KMS-11 (cell line): Measurements from ENCODE around the gene MAP4K3.

Source experiments
- H2AFZ ChIP-seq: fragments of 200-600 bp; sonication (generic); 2 replicates; pipeline ENCODE4 v1.6.1; 2016; ENCODE audit warnings: antibody characterized with exemption, mixed run types, low read depth
- H3K27ac ChIP-seq: fragments of 200-600 bp; sonication (generic); 2 replicates; pipeline ENCODE4 v1.6.1; 2016; ENCODE audit warnings: mild to moderate bottlenecking, mixed run types
- H3K27me3 ChIP-seq: fragments of 200-600 bp; sonication (generic); 2 replicates; pipeline ENCODE4 v1.6.1; 2017; ENCODE audit warnings: mild to moderate bottlenecking, low read depth, mixed run types, moderate library complexity; ENCODE audit not compliant: insufficient read depth
- H3K36me3 ChIP-seq: fragments of 200-600 bp; sonication (generic); 2 replicates; pipeline ENCODE4 v1.6.1; 2017; ENCODE audit warnings: mild to moderate bottlenecking, mixed run types; ENCODE audit not compliant: insufficient read depth
- H3K4me1 ChIP-seq: fragments of 200-600 bp; sonication (generic); 2 replicates; pipeline ENCODE4 v1.6.1; 2016; ENCODE audit warnings: mild to moderate bottlenecking, low read depth, mixed run types; ENCODE audit not compliant: poor library complexity, severe bottlenecking
- H3K4me2 ChIP-seq: fragments of 200-600 bp; sonication (generic); 2 replicates; pipeline ENCODE4 v1.7.0; 2016; ENCODE audit warnings: mild to moderate bottlenecking, mixed run types
- H3K4me3 ChIP-seq: fragments of 200-600 bp; sonication (generic); IDR thresholded peaks from 2 replicates; pipeline ENCODE4 v1.6.1; 2017; ENCODE audit warnings: low read depth, low read length, mixed read lengths; ENCODE audit not compliant: insufficient read depth
- H3K79me2 ChIP-seq: fragments of 200-600 bp; sonication (generic); 2 replicates; pipeline ENCODE4 v1.6.1; 2016; ENCODE audit warnings: low read depth, mixed run types; ENCODE audit not compliant: insufficient read depth
- H3K9ac ChIP-seq: fragments of 200-600 bp; sonication (generic); 2 replicates; pipeline ENCODE4 v1.6.1; 2016; ENCODE audit warnings: mild to moderate bottlenecking, mixed run types
- H4K20me1 ChIP-seq: fragments of 200-600 bp; sonication (generic); 2 replicates; pipeline ENCODE4 v1.6.1; 2016; ENCODE audit warnings: mild to moderate bottlenecking, mixed run types; ENCODE audit not compliant: insufficient read depth
- CTCF ChIP-seq: fragments of 200-600 bp; sonication (generic); conservative IDR thresholded peaks from 2 replicates; pipeline ENCODE4 v1.6.1; 2017; ENCODE audit warnings: low read depth, mild to moderate bottlenecking, antibody characterized with exemption, low read length, moderate library complexity, mixed read lengths

The MAP4K3 gene

GRCh38 chr2:39223909-39224308 lies 213.2 kb downstream of the MAP4K3 start:
- Histone ChIP-seq H3K27me3 (no peaks in the 10 kb centered on the region), H3K36me3 (no peaks in the 10 kb centered on the region), H3K4me2 (no peak overlapping the region), H4K20me1 (no peaks in the 10 kb centered on the region), H3K9ac (no peak overlapping the region), H3K4me3 (no peak overlapping the region), H3K79me2 (no peaks in the 10 kb centered on the region), H2AFZ (no peak overlapping the region), H3K4me1 (peaks cover 24% of the 10 kb centered on the region), H3K27ac (no peak overlapping the region)
- TF ChIP-seq CTCF = no peak

- Histone ChIP-seq H3K4me3 (no peak overlapping the region), H3K4me2 (no peak overlapping the region), H3K27me3 (no peaks in the 10 kb centered on the region), H2AFZ (no peak overlapping the region), H3K9ac (no peak overlapping the region), H4K20me1 (no peaks in the 10 kb centered on the region), H3K4me1 (peaks cover 14% of the 10 kb centered on the region), H3K36me3 (no peaks in the 10 kb centered on the region), H3K27ac (no peak overlapping the region), H3K79me2 (no peaks in the 10 kb centered on the region)
- no peak for TF ChIP-seq CTCF
These were observed 215.6 kb downstream of the MAP4K3 start for GRCh38 chr2:39221459-39221858.

- Histone ChIP-seq H3K9ac (no peak overlapping the region), H4K20me1 (no peaks in the 10 kb centered on the region), H3K27me3 (no peaks in the 10 kb centered on the region), H3K36me3 (no peaks in the 10 kb centered on the region), H3K4me3 (no peak overlapping the region), H2AFZ (no peak overlapping the region), H3K27ac (no peak overlapping the region), H3K79me2 (no peaks in the 10 kb centered on the region), H3K4me1 (peaks cover 3% of the 10 kb centered on the region), H3K4me2 (no peak overlapping the region)
- no peak for TF ChIP-seq CTCF
These were observed 216.9 kb downstream of the MAP4K3 start for GRCh38 chr2:39220136-39220535.

GRCh38 chr2:39218391-39218790 lies 218.7 kb downstream of the MAP4K3 start:
- no peak for TF ChIP-seq CTCF
- H3K36me3 ChIP-seq = no peaks in the 10 kb centered on the region
- no peak overlapping the region for H3K4me3 ChIP-seq
- H3K4me2 ChIP-seq = no peak overlapping the region
- no peaks in the 10 kb centered on the region for H3K27me3 ChIP-seq
- no peaks in the 10 kb centered on the region for H3K79me2 ChIP-seq
- no peaks in the 10 kb centered on the region for H4K20me1 ChIP-seq
- H3K9ac ChIP-seq = no peak overlapping the region
- no peak overlapping the region for H2AFZ ChIP-seq
- H3K4me1 ChIP-seq = no peaks in the 10 kb centered on the region
- no peak overlapping the region for H3K27ac ChIP-seq

GRCh38 chr2:39217192-39217550 lies 219.9 kb downstream of the MAP4K3 start:
- Histone ChIP-seq H3K4me2 (no peak overlapping the region), H3K4me3 (no peak overlapping the region), H3K4me1 (no peaks in the 10 kb centered on the region), H2AFZ (no peak overlapping the region), H3K27ac (no peak overlapping the region), H3K9ac (no peak overlapping the region), H3K79me2 (no peaks in the 10 kb centered on the region), H3K27me3 (no peaks in the 10 kb centered on the region), H3K36me3 (no peaks in the 10 kb centered on the region), H4K20me1 (no peaks in the 10 kb centered on the region)
- TF ChIP-seq CTCF = no peak
